HG03442 (cell line): ENCODE results near the gene GPC6.
"Not testable (repeated sequence)": the region's sequence is repeated elsewhere in the genome, so short reads cannot be mapped to it uniquely, and the experiment has no call there.

Experiments
- ATAC-seq: cut with Tn5 transposase; IDR thresholded peaks from one replicate; pipeline ENCODE4 v1.9.1; 2021; ENCODE audit warnings: mild to moderate bottlenecking, moderate library complexity; ENCODE audit not compliant: unreplicated experiment

Gene GPC6

GRCh38 chr13:93318534-93319254, 92.1 kb downstream of the GPC6 start:
- no peak for ATAC-seq

DNA sequence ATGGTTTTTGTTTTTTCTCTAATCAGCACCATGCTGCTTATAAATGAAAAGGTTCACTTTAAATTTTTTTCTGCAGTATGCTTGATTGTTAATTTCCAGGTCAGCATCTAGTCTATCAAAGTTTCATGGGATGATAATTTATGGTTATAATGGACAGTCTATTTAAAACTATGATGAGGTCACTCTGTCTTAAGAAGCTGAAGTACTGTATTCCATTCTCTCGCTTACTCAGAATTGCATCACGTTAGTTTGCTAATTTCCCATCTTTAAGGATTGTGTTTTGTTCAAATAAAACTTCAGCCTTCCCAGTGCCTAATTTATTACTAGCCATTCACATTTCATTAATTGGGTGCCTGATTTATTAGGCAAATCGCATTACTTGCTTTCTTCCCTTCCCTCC, 94.3 kb downstream of the GPC6 start:
- no peak for ATAC-seq

DNA sequence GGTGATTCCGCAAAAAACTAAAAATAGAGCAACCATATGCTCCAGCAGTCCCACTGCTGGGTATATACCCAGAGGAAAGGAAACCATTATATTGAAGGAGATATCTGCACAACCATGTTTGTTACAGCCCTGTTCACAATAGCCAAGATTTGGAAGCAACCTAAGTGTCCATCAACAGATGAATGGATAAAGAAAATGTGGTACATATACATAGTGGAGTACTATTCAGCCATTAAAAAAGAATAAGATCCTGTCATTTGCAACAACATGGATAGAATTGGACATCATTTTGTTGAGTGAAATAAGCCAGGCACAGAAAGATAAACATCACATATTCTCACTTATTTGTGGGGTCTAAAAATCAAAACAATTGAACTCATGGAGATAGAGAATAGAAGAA, 97.3 kb downstream of the GPC6 start:
- not testable (repeated sequence) for ATAC-seq

DNA sequence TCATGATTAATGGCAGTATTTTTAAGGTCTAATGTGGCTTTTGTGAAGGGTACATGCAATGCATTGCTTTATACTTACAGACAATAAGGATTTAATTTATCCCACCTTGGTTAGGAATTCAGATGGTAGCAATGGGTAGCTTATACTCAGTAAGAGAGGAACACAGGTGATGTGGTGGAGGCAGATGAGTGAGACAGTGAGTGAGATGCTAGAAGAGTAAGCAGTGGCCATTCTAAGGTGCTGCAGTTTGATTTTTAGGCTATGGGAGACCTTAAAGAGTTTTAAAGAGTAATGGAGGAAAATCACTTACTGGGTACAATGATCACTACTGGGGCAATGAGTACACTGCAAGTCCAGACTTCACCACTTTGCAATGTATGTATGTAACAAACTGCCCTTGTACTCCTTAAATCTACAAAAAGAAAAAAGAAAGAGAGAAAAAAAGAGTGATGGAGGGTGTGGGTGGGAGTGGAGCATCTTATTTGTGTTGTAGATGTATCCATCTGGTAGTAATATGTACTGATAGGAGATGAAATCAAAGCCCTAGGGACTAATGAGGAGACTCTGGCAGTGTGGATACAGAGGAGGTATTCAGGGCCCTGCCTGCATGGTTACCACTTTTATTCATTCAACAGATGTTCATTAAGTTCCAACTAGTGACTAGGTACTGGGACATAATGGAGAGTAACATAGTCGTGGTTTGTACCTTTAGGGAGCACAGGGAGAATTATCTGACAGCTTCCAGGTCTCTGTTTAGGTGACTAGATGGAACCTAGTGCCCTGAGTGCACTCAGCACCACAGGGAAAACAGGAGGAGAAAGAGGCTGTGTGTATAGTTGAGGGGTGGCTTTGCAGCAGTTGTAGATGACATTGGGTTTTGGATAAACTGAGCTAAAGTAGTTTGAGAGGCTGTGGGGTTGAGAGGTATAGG, 99.0 kb downstream of the GPC6 start:
- ATAC-seq = no peak

GRCh38 chr13:93326234-93326811, 99.7 kb downstream of the GPC6 start:
- no peak for ATAC-seq

DNA sequence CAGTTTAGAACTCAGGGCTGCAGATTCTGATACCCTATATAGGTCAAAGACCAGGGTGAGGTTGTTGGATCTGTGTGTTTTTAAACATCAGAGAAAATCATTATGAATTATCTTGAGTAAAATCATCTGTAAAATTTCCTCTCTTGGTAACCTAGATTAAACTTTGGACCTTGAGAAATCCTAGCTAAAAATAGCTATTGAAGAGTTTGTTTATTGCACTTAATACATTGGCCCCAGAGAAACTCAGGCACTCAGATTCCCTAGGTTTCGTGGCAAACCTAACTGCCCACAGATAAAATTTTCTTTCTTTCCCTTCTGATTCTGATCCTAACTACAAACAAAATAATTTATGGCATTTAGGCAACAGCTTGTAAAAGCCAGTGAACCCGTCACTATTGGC, 102.3 kb downstream of the GPC6 start:
- no peak for ATAC-seq

GRCh38 chr13:93336728-93337127, 110.1 kb downstream of the GPC6 start:
- ATAC-seq = no peak

DNA sequence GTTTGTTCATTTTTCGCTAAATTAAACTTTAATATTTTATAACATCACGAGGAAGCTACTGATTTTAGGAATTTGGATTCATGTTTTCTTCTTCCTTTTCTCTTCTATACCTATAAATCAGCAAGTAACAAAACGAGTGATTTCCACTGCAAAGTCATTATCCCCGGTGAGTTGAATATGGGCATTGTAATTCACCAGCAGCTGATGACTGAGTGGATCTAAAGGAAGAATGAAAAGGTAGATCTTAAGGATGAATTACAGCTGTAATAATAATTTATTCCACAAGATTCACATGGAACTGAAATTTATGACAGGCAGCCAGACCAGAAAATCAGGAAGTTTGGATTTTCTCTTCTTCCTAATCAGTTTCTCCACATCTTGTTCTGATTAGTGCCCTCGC, 111.4 kb downstream of the GPC6 start:
- ATAC-seq = no peak

DNA sequence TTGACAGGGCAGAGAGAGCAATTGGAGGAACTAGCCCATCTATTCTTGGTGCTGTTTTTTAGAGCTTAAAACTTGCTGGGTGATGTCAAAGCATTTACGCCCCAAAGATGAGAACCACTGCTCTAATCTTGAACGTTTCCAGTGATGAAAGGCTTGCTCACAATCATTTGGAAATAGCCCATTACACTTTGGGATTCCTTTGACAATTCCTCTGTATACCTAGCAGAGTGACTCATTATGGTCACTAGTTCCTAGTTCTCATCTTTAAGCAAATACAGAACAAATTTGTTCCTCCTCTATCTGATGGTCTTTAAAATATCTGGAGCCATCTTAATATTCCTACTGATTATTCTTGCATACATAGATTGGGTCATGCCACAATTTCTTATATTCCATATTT, 112.3 kb downstream of the GPC6 start:
- ATAC-seq = no peak

GRCh38 chr13:93339550-93339949, 112.9 kb downstream of the GPC6 start:
- ATAC-seq = no peak

GRCh38 chr13:93341517-93341916, 114.9 kb downstream of the GPC6 start:
- no peak for ATAC-seq

GRCh38 chr13:93343097-93343496, 116.5 kb downstream of the GPC6 start:
- no peak for ATAC-seq

GRCh38 chr13:93344048-93344705, 117.6 kb downstream of the GPC6 start:
- no peak for ATAC-seq

- no peak for ATAC-seq
Measured at GRCh38 chr13:93345024-93345423, 118.4 kb downstream of the GPC6 start.

DNA sequence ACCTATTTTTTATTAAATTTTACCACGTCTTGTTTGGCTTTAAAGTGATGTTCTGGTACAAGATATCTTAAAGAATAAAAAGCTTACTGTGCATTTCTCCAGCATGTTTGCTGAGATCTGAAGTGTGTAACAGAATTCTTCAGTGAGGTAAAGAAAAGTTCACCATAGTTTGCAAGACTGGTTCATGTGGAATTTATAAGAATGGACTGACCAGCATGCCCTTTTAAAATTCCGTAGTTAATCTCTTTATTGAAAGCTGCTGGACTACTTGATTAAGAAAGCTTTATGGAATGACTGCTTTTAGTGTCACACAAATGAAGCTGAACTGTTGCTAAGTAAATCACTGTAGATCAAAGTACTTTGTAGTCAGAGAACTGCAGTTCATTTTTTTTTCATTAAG, 119.2 kb downstream of the GPC6 start:
- no peak for ATAC-seq

GRCh38 chr13:93352616-93353015, 126.0 kb downstream of the GPC6 start:
- ATAC-seq = no peak

GRCh38 chr13:93355094-93355493, 128.5 kb downstream of the GPC6 start:
- ATAC-seq = no peak

- ATAC-seq = no peak
Measured at GRCh38 chr13:93356469-93356868, 129.9 kb downstream of the GPC6 start.

GRCh38 chr13:93360021-93360420, 133.4 kb downstream of the GPC6 start:
- ATAC-seq = no peak

DNA sequence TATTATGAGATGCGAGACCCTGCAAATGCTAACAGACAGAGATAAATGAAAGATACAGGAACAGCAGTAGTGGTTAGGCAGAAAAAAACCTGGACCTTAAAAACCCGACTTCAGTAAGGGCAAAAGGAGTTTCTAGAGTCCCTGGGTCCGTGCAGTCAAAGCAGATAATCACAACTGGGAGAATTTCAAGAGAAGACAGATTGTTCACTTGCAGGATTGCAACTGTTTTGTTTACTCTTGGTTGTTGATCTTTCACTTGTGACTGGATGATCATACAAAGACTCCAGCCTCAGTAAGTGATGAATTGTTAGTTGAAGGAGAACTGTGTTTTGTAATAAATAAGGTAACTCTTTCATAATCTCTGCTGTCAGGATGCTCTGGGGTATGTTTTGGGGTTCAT, 135.1 kb downstream of the GPC6 start:
- no peak for ATAC-seq

DNA sequence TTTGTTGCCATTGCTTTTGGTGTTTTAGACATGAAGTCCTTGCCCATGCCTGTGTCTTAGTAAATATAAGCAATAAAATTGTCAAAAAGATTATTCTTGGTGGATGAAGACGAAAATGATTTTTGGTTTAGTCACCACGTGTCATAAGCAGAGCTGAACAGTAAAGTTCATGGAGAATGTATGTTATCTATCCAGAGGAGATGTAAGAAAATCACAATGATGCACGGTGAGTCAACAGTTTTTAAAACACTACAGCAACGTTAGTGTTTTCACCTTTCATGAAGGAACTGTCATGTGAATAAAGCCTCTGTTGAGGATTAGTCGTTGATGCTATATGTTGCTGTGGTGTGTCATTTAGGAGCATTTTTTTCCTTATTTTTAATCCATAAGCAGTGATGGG, 137.6 kb downstream of the GPC6 start:
- ATAC-seq = no peak
